H9 (cell line): ENCODE measurements around the gene ZNF280A. TPM values are rescaled to one million over a fixed set of nuclear protein-coding genes. Genes with fewer than 3 reads are reported as not detected.
A peak's percentile ranks its signal among the peaks of the same experiment; 100 is the strongest.

Experiments
- DNase-seq: peaks from one replicate; pipeline ENCODE4 v3.0.0-alpha.2; 2017
- H2AFZ ChIP-seq: one replicate; pipeline ENCODE4 v1.6.1; 2013; ENCODE audit warnings: mild to moderate bottlenecking, low read length, control low read depth, moderate library complexity
- H2AK5ac ChIP-seq: 2 replicates; pipeline ENCODE4 v1.6.1; 2013; ENCODE audit warnings: low read length, control low read depth, mixed read lengths; ENCODE audit not compliant: insufficient read length
- H2BK120ac ChIP-seq: one replicate; pipeline ENCODE4 v1.6.1; 2013; ENCODE audit warnings: low read depth, mild to moderate bottlenecking, low read length, control low read depth, inconsistent platforms; ENCODE audit not compliant: poor library complexity, severe bottlenecking
- H2BK12ac ChIP-seq: 2 replicates; pipeline ENCODE4 v1.6.1; 2013; ENCODE audit warnings: low read length, control low read depth, mixed read lengths, low read depth; ENCODE audit not compliant: insufficient read length
- H2BK15ac ChIP-seq: 2 replicates; pipeline ENCODE4 v1.6.1; 2013; ENCODE audit warnings: low read depth, low read length, control low read depth
- H2BK20ac ChIP-seq: one replicate; pipeline ENCODE4 v1.6.1; 2013; ENCODE audit warnings: low read depth, mild to moderate bottlenecking, low read length, control low read depth, inconsistent platforms; ENCODE audit not compliant: poor library complexity, severe bottlenecking
- H2BK5ac ChIP-seq: 2 replicates; pipeline ENCODE4 v1.6.1; 2013; ENCODE audit warnings: low read length, control low read depth, mixed read lengths; ENCODE audit not compliant: insufficient read length
- H3K14ac ChIP-seq: 2 replicates; pipeline ENCODE4 v1.6.1; 2013; ENCODE audit warnings: low read length, control low read depth; ENCODE audit not compliant: insufficient read depth
- H3K18ac ChIP-seq: 2 replicates; pipeline ENCODE4 v1.6.1; 2013; ENCODE audit warnings: low read depth, mild to moderate bottlenecking, mixed read lengths, low read length, control low read depth; ENCODE audit not compliant: insufficient read length
- H3K23ac ChIP-seq: 2 replicates; pipeline ENCODE4 v1.6.1; 2013; ENCODE audit warnings: low read length, control low read depth, mixed read lengths, low read depth; ENCODE audit not compliant: insufficient read length
- H3K23me2 ChIP-seq: 2 replicates; pipeline ENCODE4 v1.6.1; 2013; ENCODE audit warnings: low read depth, mild to moderate bottlenecking, mixed read lengths, low read length, control low read depth; ENCODE audit not compliant: insufficient read length, poor library complexity, severe bottlenecking
- H3K27ac ChIP-seq: 2 replicates; pipeline ENCODE4 v1.5.1; 2013; ENCODE audit warnings: low read length, control low read depth, mixed read lengths, low read depth; ENCODE audit not compliant: insufficient read length
- H3K27me3 ChIP-seq: 2 replicates; pipeline ENCODE4 v1.6.1; 2013; ENCODE audit warnings: low read length, control low read depth, inconsistent platforms; ENCODE audit not compliant: insufficient read depth
- H3K4ac ChIP-seq: 2 replicates; pipeline ENCODE4 v1.6.1; 2013; ENCODE audit warnings: low read depth, mild to moderate bottlenecking, control low read depth, inconsistent platforms, low read length, moderate library complexity
- H3K4me1 ChIP-seq: 2 replicates; pipeline ENCODE4 v1.6.1; 2013; ENCODE audit warnings: low read length, control low read depth, inconsistent platforms; ENCODE audit not compliant: insufficient read depth
- H3K4me2 ChIP-seq: 2 replicates; pipeline ENCODE4 v1.6.1; 2013; ENCODE audit warnings: low read length, control low read depth, mixed read lengths; ENCODE audit not compliant: insufficient read length, insufficient read depth
- H3K56ac ChIP-seq: 2 replicates; pipeline ENCODE4 v1.6.1; 2013; ENCODE audit warnings: low read depth, mild to moderate bottlenecking, mixed read lengths, low read length, control low read depth; ENCODE audit not compliant: insufficient read length
- H3K79me1 ChIP-seq: 2 replicates; pipeline ENCODE4 v1.6.1; 2013; ENCODE audit warnings: low read depth, mild to moderate bottlenecking, moderate library complexity, low read length, control low read depth, inconsistent platforms; ENCODE audit not compliant: insufficient read depth, poor library complexity, severe bottlenecking
- H3K79me2 ChIP-seq: 2 replicates; pipeline ENCODE4 v1.6.1; 2013; ENCODE audit warnings: low read length, control low read depth, inconsistent platforms; ENCODE audit not compliant: insufficient read depth
- H3K9ac ChIP-seq: 2 replicates; pipeline ENCODE4 v1.6.1; 2013; ENCODE audit warnings: low read length, control low read depth, mixed read lengths; ENCODE audit not compliant: insufficient read length; ENCODE audit errors: extremely low read depth
- H3K9me3 ChIP-seq: one replicate; pipeline ENCODE4 v1.6.1; 2013; ENCODE audit warnings: low read depth, low read length, inconsistent platforms; ENCODE audit not compliant: control insufficient read depth
- H3T11ph ChIP-seq: one replicate; pipeline ENCODE4 v1.6.1; 2013; ENCODE audit warnings: mild to moderate bottlenecking, low read length, control low read depth, inconsistent platforms
- H4K20me1 ChIP-seq: one replicate; pipeline ENCODE4 v1.6.1; 2013; ENCODE audit not compliant: control insufficient read depth, insufficient read length, insufficient read depth
- H4K5ac ChIP-seq: 2 replicates; pipeline ENCODE4 v1.6.1; 2013; ENCODE audit warnings: low read depth, mild to moderate bottlenecking, mixed read lengths, low read length, control low read depth; ENCODE audit not compliant: insufficient read length
- H4K8ac ChIP-seq: replicated peaks from 2 replicates; pipeline ENCODE4 v1.6.1; 2013; ENCODE audit warnings: low read length, control low read depth, mixed read lengths, low read depth; ENCODE audit not compliant: insufficient read length
- H4K91ac ChIP-seq: 2 replicates; pipeline ENCODE4 v1.6.1; 2013; ENCODE audit warnings: low read depth, mild to moderate bottlenecking, moderate library complexity, mixed read lengths, low read length, control low read depth; ENCODE audit not compliant: insufficient read length
- H3K27ac Mint-ChIP-seq, 3 experiments: 2 replicates in 2 of 3; 3 replicates in 1 of 3; pipeline ENCODE4 v1.8.0; 2020 to 2021; ENCODE audit warnings: mixed read lengths in 3 of 3, mild to moderate bottlenecking in 1 of 3, moderate library complexity in 1 of 3
- H3K27me3 Mint-ChIP-seq: 2 replicates; pipeline ENCODE4 v1.8.0; 2021; ENCODE audit warnings: low read depth, mild to moderate bottlenecking, moderate library complexity, mixed read lengths
- H3K36me3 Mint-ChIP-seq, 3 experiments: 2 replicates in 2 of 3; 3 replicates in 1 of 3; pipeline ENCODE4 v1.8.0; 2020 to 2021; ENCODE audit warnings: low read depth in 3 of 3, mixed read lengths in 3 of 3; ENCODE audit not compliant: insufficient read depth in 1 of 3
- H3K4me1 Mint-ChIP-seq, 2 experiments: 2 replicates each; pipeline ENCODE4 v1.8.0; 2020; ENCODE audit warnings: mixed read lengths in 2 of 2
- H3K4me3 Mint-ChIP-seq, 2 experiments: 2 replicates in 1 of 2; 3 replicates in 1 of 2; pipeline ENCODE4 v1.8.0; 2020 to 2021; ENCODE audit warnings: mild to moderate bottlenecking in 2 of 2, mixed read lengths in 2 of 2, moderate library complexity in 1 of 2
- H3K9me3 Mint-ChIP-seq, 2 experiments: 2 replicates in 1 of 2; 3 replicates in 1 of 2; pipeline ENCODE4 v1.8.0; 2020; ENCODE audit warnings: mild to moderate bottlenecking in 2 of 2, mixed read lengths in 2 of 2, moderate library complexity in 1 of 2
- WGBS: extraction: QIAGEN DNeasy Blood & Tissue Kit; methylation state at CpG from one replicate; pipeline ENCODE4 v1.1.7; 2013; ENCODE audit warnings: missing lambda C conversion rate, low lambda C conversion rate, mixed read lengths; ENCODE audit not compliant: insufficient read length; ENCODE audit errors: extremely low coverage; 5-methylcytosine and 5-hydroxymethylcytosine counted together
- total RNA-seq: library from RNA; stranded (reverse); gene quantifications from 2 replicates; pipeline ENCODE4 v1.2.1, GENCODE V29; 2021
- TF ChIP-seq, protein P1 (sequence below): fragments of 200-600 bp; sonication (generic); conservative IDR thresholded peaks from 3 replicates; pipeline ENCODE4 v1.8.0; 2021; ENCODE audit warnings: antibody characterized with exemption, mild to moderate bottlenecking

ZNF280A gene
- total RNA-seq, 1 experiment from 2014 or later, result 0.13 TPM

DNA sequence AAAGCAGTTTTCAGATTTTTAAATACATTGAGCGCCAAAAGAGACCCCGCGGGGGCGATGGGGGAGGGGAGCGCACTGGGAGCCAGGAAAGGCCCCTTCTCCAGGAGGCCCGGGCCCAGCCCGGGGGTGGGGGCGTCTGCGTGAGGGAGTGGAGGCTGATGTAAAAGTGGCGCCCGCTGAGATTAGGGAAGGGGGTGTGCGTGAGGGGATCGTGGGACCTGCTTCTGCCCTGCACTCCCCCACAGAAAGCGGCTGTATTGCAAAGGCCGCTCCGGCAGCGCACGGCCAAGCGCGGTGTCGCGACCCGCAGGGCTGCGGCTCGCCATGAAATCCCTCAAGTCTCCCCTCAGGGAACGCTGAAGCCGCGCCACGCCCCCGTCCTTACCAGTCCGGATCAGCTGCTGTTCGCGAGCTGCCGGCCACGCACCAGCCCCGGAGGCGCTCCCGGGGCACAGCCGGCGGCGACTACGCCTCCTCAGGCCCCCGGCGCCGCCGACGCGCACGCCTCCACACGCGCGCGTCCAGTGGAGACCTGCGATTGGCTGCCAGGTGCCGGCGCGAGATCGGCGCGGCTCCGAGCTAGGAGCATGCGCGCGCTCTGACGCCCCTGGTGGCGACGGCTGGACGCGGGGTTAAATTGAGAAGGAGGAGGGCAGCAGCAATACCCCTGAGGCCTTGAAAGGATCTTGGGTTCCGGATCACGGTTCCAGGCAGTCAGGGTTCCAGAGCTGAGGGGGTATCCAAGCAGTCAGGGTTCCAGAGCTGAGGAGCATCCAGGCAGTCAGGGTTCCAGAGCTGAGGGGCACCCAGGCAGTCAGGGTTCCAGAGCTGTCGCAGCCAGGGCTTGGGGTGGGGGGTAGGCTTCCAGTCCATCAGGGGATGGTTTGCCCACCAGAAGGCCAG is 11.5 kb downstream of the ZNF280A start, which contains the start of gene ZNF280B:
ZNF280B (minus strand) TSS at position 469 of the 903 bp plus-strand sequence. CDS start 19,344 bp downstream, outside the sequence.
- Histone ChIP-seq H2AK5ac (no peak within 1 kb of the TSS), H2BK12ac (no peak within 1 kb of the TSS), H3K79me1 (peaks cover 9% of the 10 kb centered on the region), H3K23me2 (peaks cover 5% of the 10 kb centered on the region), H3K4me1 (no peaks in the 10 kb centered on the region; the same call in 1 of the 2 replicates), H3K27ac (no peak within 1 kb of the TSS), H4K91ac (no peak within 1 kb of the TSS), H2BK120ac (no peak within 1 kb of the TSS), H4K8ac (no peak within 1 kb of the TSS), H3K4ac (no peak within 1 kb of the TSS), H3K9ac (peak within 1 kb of the TSS; percentile 27), H3K56ac (no peak within 1 kb of the TSS), H3T11ph (no peak within 1 kb of the TSS), H4K5ac (no peak within 1 kb of the TSS), H4K20me1 (no peaks in the 10 kb centered on the region), H2BK5ac (no peak within 1 kb of the TSS), H3K27me3 (no peaks in the 10 kb centered on the region; the same call in 1 of the 2 replicates), H3K79me2 (no peaks in the 10 kb centered on the region; the same call in 1 of the 2 replicates), H3K4me2 (peak within 1 kb of the TSS; percentile 86), H3K18ac (peak within 1 kb of the TSS; percentile 79), H2AFZ (no peak within 1 kb of the TSS), H3K23ac (no peak within 1 kb of the TSS), H2BK20ac (no peak within 1 kb of the TSS), H3K9me3 (no peaks in the 10 kb centered on the region), H2BK15ac (no peak within 1 kb of the TSS), H3K14ac (peak within 1 kb of the TSS; percentile 55)
- no CpG with 5 or more reads among the region's 72 CpGs for WGBS
- peaks cover 27 to 40% (median 35%) of the 10 kb centered on the region in 3 experiments for H3K36me3 Mint-ChIP-seq
- TF ChIP-seq, protein P1, sequence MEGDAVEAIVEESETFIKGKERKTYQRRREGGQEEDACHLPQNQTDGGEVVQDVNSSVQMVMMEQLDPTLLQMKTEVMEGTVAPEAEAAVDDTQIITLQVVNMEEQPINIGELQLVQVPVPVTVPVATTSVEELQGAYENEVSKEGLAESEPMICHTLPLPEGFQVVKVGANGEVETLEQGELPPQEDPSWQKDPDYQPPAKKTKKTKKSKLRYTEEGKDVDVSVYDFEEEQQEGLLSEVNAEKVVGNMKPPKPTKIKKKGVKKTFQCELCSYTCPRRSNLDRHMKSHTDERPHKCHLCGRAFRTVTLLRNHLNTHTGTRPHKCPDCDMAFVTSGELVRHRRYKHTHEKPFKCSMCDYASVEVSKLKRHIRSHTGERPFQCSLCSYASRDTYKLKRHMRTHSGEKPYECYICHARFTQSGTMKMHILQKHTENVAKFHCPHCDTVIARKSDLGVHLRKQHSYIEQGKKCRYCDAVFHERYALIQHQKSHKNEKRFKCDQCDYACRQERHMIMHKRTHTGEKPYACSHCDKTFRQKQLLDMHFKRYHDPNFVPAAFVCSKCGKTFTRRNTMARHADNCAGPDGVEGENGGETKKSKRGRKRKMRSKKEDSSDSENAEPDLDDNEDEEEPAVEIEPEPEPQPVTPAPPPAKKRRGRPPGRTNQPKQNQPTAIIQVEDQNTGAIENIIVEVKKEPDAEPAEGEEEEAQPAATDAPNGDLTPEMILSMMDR, result peak; percentile 74
- H3K4me1 Mint-ChIP-seq, result peaks cover 6 to 8% of the 10 kb centered on the region in 2 experiments
- peak; percentile 90 for DNase-seq
- H3K27me3 Mint-ChIP-seq, result peaks cover 68% of the 10 kb centered on the region
- peaks cover 18 to 22% of the 10 kb centered on the region in 2 experiments for H3K9me3 Mint-ChIP-seq
- no peak within 1 kb of the TSS; a peak in 1 of 7 replicates for H3K27ac Mint-ChIP-seq
- peak within 1 kb of the TSS; percentile 87 to 89 for H3K4me3 Mint-ChIP-seq
